ENCODE data around the gene RNF148.

DNA sequence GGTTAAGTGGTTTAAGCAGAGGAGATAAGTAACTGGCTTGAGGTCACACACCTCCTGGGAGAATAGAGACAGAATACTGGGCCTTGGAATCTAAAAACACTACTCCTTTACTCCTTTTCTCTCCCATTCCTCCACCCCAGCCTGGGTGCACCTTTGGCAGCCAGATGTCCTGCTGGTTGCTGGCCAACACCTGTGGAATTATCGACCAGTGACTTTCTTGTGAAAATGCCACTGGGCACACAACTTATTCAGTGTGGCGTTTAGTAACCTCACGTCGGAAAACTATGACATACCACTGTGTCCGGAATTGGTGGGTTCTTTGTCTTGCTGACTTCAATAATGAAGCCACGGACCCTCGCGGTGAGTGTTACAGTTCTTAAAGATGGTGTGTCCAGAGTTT is 30.2 kb downstream of the RNF148 start:
- TF ChIP-seq, protein P1, sequence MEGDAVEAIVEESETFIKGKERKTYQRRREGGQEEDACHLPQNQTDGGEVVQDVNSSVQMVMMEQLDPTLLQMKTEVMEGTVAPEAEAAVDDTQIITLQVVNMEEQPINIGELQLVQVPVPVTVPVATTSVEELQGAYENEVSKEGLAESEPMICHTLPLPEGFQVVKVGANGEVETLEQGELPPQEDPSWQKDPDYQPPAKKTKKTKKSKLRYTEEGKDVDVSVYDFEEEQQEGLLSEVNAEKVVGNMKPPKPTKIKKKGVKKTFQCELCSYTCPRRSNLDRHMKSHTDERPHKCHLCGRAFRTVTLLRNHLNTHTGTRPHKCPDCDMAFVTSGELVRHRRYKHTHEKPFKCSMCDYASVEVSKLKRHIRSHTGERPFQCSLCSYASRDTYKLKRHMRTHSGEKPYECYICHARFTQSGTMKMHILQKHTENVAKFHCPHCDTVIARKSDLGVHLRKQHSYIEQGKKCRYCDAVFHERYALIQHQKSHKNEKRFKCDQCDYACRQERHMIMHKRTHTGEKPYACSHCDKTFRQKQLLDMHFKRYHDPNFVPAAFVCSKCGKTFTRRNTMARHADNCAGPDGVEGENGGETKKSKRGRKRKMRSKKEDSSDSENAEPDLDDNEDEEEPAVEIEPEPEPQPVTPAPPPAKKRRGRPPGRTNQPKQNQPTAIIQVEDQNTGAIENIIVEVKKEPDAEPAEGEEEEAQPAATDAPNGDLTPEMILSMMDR (IDR thresholded peaks at IDR 0.05; ENCODE audit: insufficient read depth, low read length, poor library complexity, severe bottlenecking), result no peak
- TF ChIP-seq EZH2phosphoT487 (conservative IDR thresholded peaks at IDR 0.05; ENCODE audit: low read length), result no peak

Measured in SU-DHL-6 (cell line).